ENCODE measurements around the gene ESR1. TPM values are rescaled to one million over a fixed set of nuclear protein-coding genes. Genes with fewer than 3 reads are reported as not detected.

The ESR1 gene
- total RNA-seq, 1 donor from 2014 or later, result not detected

GRCh38 chr6:152118224-152118623, 310.7 kb downstream of the ESR1 start:
- H3K27ac Mint-ChIP-seq, result no peak overlapping the region
- TF ChIP-seq EZH2 (IDR thresholded peaks at IDR 0.05), result no peak
- H3K4me3 Mint-ChIP-seq, result no peak overlapping the region
- H3K4me2 ChIP-seq, result no peak overlapping the region
- no peaks in the 10 kb centered on the region for H3F3A ChIP-seq (ENCODE audit: low read depth)
- no peak overlapping the region for H3K27ac ChIP-seq
- H3K9ac ChIP-seq, result no peak overlapping the region
- H3K36me3 Mint-ChIP-seq, result no peaks in the 10 kb centered on the region
- no peaks in the 10 kb centered on the region for H3K4me1 ChIP-seq
- H3K9me3 ChIP-seq (ENCODE audit: low read depth), result no peaks in the 10 kb centered on the region
- H3K4me1 Mint-ChIP-seq, result no peaks in the 10 kb centered on the region
- H3K9me3 Mint-ChIP-seq, result no peaks in the 10 kb centered on the region
- H3K36me3 ChIP-seq, result no peaks in the 10 kb centered on the region
- H2AFZ ChIP-seq (replicated peaks), result no peak overlapping the region
- H3K27me3 Mint-ChIP-seq (ENCODE audit: insufficient read depth, low read depth), result no peaks in the 10 kb centered on the region
- no peaks in the 10 kb centered on the region for H3K27me3 ChIP-seq
- H3K79me2 ChIP-seq (ENCODE audit: low read depth), result no peaks in the 10 kb centered on the region
- no peaks in the 10 kb centered on the region for H4K20me1 ChIP-seq (ENCODE audit: low read depth)
- no peak for DNase-seq (ENCODE audit: low spot score)
- H3K4me3 ChIP-seq, result no peak overlapping the region

- Histone ChIP-seq H3K27me3 (no peaks in the 10 kb centered on the region), H3K4me2 (no peak overlapping the region), H2AFZ (replicated peaks) (no peak overlapping the region), H3K9ac (no peak overlapping the region), H3K27ac (no peak overlapping the region), H3K4me1 (no peaks in the 10 kb centered on the region), H3K36me3 (no peaks in the 10 kb centered on the region), H3K79me2 (ENCODE audit: low read depth) (no peaks in the 10 kb centered on the region), H3F3A (ENCODE audit: low read depth) (no peaks in the 10 kb centered on the region), H4K20me1 (ENCODE audit: low read depth) (no peaks in the 10 kb centered on the region), H3K9me3 (ENCODE audit: low read depth) (no peaks in the 10 kb centered on the region), H3K4me3 (no peak overlapping the region)
- no peaks in the 10 kb centered on the region for H3K4me1 Mint-ChIP-seq
- H3K4me3 Mint-ChIP-seq, result no peak overlapping the region
- DNase-seq (ENCODE audit: low spot score), result no peak
- H3K36me3 Mint-ChIP-seq, result no peaks in the 10 kb centered on the region
- no peaks in the 10 kb centered on the region for H3K9me3 Mint-ChIP-seq
- TF ChIP-seq EZH2phosphoT487 (IDR thresholded peaks at IDR 0.05), result no peak
- no peak for TF ChIP-seq CTCF (IDR thresholded peaks at IDR 0.05)
- no peak for TF ChIP-seq EZH2 (IDR thresholded peaks at IDR 0.05)
- H3K27me3 Mint-ChIP-seq (ENCODE audit: insufficient read depth, low read depth), result no peaks in the 10 kb centered on the region
- no peak overlapping the region for H3K27ac Mint-ChIP-seq
These were observed 311.2 kb downstream of the ESR1 start for GRCh38 chr6:152118678-152119077.

GRCh38 chr6:152119831-152120230, 312.3 kb downstream of the ESR1 start:
- no peak overlapping the region for H3K4me3 Mint-ChIP-seq

More at GRCh38 chr6:152119831-152120230, 312.3 kb downstream of the ESR1 start:
- no peak overlapping the region for H3K4me3 ChIP-seq
- Mint-ChIP-seq H3K4me1 (no peaks in the 10 kb centered on the region), H3K27ac (no peak overlapping the region), H3K27me3 (ENCODE audit: insufficient read depth, low read depth) (peaks cover 2% of the 10 kb centered on the region), H3K9me3 (no peaks in the 10 kb centered on the region), H3K36me3 (no peaks in the 10 kb centered on the region)
- no peaks in the 10 kb centered on the region for H3K36me3 ChIP-seq
- H2AFZ ChIP-seq (replicated peaks), result no peak overlapping the region
- H3K9me3 ChIP-seq (ENCODE audit: low read depth), result no peaks in the 10 kb centered on the region
- TF ChIP-seq EZH2 (IDR thresholded peaks at IDR 0.05) (no peak), EZH2phosphoT487 (IDR thresholded peaks at IDR 0.05) (no peak), CTCF (IDR thresholded peaks at IDR 0.05) (no peak)
- H4K20me1 ChIP-seq (ENCODE audit: low read depth), result no peaks in the 10 kb centered on the region
- no peak overlapping the region for H3K27ac ChIP-seq
- H3K4me2 ChIP-seq, result no peak overlapping the region
- H3K79me2 ChIP-seq (ENCODE audit: low read depth), result no peaks in the 10 kb centered on the region
- no peaks in the 10 kb centered on the region for H3F3A ChIP-seq (ENCODE audit: low read depth)
- no peaks in the 10 kb centered on the region for H3K4me1 ChIP-seq
- no peak for DNase-seq (ENCODE audit: low spot score)
- H3K27me3 ChIP-seq, result no peaks in the 10 kb centered on the region
- no peak overlapping the region for H3K9ac ChIP-seq
